NK-92 (cell line): ENCODE results near the gene ALDH7A1.
"Not testable (repeated sequence)": the region's sequence is repeated elsewhere in the genome, so short reads cannot be mapped to it uniquely, and the experiment has no call there.

Experiments used
- DNase-seq: peaks from one replicate; lab custom pipeline; 2025; ENCODE audit not compliant: unreplicated experiment; lab: John Stamatoyannopoulos, UW

Gene ALDH7A1

DNA sequence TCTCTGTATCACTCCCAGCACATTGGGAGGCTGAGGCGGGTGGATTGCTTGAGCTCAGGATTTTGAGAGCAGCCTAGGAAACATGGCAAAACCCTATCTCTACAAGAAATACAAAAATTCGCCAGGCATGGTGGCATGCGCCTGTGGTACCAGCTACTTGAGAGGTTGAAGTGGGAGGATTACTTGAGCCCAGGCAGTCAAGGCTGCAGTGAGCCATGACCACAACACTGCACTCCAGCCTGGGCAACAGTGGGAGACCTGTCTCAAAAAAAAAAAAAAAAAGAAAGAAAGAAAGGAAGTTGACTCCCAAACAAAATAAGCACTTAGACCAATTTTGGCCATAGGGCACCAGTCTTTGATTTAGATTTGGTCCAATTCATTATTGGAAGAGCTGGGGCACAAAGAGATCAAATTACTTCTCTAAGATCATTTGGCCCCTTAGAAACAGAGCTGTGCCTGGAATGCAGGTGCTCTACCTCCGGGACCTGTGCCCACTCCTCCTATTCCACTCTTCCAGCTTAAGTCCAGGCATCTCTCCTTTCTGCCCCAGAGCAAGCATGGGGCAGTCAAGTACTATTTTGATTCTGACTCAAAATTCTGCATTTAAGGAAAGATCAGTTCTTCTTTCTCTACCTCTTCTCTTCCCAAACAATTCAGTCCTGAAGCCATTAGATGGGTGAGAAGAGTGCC, 59.0 kb downstream of the ALDH7A1 start:
- DNase-seq: no peak

DNA sequence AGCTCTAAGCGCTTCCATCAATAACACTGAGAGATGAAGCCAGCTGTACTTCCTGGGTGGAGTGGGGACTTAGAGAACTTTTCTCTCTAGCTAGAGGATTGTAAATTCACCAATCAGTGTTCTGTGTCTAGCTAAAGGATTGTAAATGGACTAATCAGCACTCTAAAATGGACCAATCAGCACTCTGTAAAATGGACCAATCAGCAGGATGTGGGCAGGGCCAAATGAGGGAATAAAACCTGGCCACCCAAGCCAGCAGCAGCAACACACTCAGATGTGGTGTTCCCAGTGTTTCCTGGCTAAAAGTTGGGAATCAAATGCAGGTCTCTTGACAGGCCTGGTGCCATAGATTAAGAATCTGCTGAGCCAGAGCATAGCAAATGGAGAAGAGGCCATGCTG, 60.5 kb downstream of the ALDH7A1 start:
- no peak for DNase-seq

DNA sequence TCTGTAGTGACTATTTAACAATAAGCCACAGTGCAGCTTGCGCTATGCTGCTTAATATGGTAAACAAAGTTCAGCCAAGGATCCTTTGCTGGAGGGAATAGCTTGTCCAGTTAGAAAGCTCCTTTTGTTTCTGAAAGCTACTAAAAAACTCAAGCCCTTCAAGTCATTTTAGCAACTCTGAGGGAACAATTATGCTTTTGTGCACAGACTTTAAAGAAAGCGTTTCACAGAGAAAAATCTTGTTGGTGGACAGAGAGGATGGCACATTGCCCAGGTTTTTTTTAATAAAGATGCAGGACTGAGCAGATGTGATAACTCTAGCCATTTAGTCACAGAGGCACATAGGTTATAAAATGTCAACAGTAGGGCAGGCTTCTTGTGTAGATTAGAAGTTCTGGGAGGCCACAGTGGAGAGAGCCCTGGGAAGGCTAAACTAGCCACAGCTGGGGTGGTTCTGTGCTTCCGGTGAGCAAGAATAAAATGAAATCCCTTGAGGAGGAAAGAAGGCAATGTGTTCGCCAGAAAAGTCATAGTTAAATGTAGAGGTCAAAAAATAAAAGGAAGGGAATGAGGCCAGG, 63.4 kb downstream of the ALDH7A1 start:
- DNase-seq: no peak

DNA sequence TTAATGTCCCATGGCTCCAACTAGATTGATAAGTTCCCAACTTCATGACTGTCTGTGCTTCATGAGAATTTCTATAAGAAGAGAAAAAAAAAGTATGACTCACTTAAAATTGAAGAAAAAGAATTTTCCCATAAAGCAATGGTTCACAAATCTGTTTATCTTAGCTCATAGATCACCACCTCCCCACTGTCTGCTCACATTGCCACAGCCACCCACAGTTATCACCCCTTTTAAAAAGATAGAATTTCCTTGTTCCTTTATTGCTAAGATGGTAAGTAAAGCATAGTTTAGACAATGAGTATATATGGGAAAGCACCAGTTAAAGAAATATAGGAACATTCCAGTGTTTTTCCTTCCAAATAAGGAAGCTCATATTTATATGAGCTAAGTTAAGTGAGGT, 67.1 kb downstream of the ALDH7A1 start:
- no peak for DNase-seq

DNA sequence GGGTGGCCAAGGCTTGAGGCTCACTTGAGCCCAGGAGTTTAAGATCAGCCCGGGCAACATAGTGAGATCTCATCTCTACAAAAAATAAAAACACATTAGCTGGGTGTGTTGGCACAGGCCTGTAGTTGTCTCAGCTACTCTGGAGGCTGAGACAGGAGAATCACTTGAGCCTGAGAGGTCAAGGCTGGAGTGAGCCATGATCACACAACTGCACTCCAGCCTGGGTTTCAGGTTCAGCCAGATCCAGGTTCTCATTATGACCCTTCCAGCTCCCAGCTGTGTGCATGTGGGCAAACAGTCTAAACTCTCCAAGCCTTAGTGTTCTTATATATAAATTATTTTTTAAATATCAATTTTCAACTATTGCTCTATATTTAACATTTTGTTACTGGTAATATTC, 67.9 kb downstream of the ALDH7A1 start:
- DNase-seq: no peak

DNA sequence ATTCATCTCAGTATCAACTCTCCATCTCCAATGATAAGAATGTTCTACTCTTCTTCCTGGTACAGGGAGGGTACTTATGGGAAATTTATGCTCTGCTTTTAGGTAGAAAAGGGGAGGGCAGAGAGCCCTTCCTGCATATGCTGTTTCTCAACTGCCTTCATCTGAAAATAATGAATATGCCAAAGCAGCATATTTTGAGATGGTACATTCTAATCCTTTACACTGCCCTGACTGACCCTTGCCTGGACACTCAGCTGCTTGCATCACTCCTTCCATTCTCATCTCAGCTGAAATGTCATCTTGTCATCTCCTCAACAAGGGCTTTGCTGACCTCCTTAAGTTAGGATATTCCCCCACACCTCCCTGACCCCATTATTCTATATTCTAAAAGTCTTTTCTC, 68.5 kb downstream of the ALDH7A1 start:
- no peak for DNase-seq

DNA sequence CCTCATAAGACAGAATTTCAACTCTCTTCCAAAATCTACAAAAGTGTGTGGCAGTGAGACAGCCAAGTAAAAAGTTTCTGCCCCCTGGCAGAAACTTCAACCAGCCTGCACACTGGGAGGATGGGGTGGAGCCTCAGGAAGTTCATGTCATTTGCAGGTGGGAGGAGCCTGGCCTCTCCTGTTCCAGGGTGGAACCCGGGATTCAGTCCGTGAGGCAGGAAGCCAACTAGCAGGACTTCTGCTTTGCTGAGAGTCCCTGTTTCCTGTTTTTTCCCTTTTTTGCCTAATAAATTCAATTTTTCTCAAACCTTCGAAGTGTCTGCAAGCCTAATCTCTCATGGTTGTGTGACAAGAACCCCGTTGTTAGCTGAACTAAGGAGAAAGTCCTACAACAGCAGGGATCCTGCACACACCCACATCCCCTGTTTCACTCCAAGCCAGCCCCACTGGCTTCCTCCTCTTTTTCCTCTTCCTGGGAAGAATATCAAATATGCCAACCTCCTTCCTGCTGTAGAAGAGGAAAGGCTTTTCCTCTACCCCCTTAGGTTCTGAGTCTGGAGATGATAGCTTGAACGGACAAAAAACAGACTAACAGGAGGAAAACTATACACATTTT, 69.3 kb downstream of the ALDH7A1 start:
- no peak for DNase-seq

DNA sequence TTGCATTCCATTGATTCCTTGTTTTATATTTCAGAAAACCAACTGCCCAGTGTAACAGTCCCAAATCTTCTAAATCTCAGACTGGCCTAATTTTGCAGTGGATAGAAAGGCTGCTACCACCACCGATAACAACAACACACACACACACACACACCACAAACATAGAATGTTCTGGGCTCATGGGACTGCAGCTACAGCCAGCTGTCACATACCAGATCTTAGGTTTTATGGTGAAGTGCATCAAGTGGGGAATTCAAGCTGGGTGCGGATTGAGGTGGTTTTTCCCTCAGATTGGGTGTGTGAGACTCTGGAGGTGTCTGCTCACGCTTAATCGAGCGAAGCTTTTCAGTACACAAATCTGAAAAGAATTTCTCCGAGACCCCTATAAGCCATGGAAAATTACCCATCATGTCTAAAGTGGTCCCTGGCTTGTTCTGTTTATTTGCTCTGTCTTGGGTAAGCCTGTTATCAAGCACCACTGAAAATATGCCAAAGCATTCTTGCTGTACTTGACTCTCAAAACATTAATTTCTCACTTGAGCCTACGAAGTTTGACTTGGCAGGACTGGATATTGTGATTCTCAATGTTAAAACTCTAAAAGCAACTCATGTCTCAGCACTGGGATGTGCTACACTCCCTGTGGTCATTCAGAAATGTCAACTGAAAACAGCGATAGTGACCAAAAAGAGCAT, 71.1 kb downstream of the ALDH7A1 start:
- DNase-seq: no peak

DNA sequence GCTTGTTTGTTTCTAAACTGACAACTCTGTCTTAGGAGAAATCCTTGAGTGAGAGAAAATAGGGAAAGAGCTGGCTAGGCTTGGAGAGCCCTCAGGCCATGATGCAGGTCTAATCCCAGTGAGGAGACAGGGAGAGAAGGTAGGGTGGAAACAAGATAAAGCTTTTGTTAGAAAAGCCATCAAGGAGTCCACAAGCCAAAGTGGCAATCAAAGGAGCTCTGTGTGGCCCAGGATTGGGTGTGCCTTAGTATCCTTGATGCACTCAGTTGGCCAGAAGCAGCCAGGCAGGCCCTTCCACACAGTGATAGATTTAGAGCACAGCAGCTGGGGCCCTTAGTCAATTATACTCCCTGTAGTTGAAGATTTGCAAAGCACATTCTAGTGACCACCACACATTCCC, 73.9 kb downstream of the ALDH7A1 start:
- no peak for DNase-seq

DNA sequence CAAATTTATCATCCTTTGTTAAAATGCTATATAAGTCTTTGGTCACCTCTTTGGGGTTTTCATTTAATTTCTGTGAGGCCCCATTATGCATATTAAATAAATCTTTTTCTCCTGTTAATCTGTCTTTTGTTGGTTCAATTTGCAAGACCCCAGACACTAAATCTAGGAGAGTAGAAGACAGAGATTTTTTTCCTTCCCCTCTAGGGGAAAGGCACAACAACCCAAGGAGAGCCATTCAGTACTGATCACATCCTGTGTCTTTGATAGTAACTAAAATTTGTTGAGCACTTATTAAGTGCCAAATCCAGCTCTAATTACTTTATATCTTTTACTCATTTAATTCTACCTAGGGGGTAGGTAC, 74.4 kb downstream of the ALDH7A1 start:
- no peak for DNase-seq

DNA sequence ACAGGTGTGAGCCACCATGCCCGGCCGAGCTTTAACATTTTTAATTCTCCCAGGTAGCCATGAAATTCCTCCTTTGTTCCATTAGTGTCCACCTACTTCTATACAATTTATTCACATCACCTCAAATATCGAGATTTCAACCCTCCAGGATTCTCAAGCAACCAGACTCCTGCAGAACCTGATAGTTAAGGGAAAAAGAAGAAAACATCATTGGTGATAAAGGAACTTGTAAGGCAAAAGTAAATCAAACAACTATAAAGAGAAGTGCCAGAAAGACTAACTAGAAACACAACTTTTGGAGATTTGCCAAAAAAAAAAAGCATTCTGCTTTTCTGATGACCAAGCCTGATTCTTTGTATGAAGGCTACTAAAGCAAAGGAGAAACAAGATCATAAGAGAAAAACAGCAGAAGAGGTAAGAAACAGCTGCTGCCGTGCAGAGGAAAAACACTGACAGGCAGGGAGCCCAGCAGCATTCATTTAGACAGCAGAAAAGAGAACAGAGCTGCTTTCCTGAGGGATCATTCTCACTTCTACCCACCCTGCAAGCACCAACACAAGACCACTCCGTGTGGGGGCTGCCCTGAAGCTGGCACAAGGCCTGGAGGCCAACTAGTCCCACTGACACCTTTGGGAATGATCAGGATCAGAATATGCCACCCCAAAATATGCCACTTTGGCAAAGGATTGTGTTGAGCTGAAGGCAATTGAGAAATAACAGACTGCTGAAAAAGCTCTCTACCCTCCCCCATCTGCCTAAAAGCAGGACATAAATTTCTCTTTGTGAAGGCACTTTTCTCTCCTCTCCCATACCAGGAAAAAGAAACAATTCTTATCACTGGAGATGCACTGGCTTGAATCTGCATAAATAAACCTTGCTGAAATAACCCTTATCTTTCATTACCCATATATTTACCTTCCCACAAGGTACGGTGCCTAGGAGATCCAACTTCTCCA, 75.1 kb downstream of the ALDH7A1 start:
- DNase-seq: no peak

DNA sequence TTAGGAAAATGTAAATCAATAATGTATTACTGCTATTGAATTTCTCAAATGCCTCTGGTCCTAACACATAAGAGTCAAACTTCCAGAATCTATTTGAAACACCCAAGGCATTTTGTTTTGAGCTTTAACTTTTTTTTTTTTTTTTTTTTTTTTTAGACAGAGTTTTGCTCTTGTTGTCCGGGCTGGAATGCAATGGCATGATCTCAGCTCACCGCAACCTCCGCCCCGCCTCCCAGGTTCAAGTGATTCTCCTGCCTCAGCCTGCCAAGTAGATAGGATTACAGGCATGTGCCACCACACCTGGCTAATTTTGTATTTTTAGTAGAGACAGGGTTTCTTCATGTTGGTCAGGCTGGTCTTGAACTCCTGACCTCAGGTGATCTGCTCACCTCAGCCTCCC, 75.8 kb downstream of the ALDH7A1 start:
- not testable (repeated sequence) for DNase-seq

DNA sequence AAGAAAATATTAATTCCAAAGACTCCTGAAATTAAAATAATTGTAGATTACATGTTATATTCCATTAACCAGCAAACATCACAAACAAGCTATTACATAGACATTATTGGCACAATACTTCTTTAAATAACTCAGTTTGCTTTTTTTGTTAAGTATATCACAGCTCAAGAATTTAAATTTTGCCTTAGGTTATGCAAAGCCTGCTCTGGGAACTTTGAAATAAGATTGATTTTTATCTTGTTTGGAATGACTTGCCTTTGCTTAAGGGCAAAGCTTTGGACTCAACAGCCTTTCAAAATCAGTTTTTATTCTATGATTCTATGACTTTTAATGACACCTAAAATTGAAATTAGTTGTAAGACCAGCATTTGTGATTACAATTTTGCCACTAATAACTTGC, 78.2 kb downstream of the ALDH7A1 start:
- no peak for DNase-seq

DNA sequence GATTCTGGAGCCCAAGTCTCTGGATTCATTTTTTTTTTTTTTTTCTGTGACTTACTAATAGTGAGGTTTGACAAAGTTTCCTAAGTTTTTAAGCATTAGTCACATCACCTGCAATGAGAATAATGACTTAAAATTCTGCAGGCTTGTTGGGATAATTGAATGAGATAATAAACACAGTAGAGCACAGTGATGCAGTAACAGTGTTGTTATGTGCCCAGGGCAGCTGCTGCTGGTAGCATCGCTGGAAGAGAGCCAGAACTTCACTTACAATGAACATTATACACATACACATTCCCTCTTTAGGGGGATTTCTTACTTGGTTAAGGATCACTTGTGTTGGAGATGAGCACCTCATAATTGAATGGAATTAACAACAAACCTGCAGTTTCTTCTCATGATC, 78.9 kb downstream of the ALDH7A1 start:
- DNase-seq: no peak

DNA sequence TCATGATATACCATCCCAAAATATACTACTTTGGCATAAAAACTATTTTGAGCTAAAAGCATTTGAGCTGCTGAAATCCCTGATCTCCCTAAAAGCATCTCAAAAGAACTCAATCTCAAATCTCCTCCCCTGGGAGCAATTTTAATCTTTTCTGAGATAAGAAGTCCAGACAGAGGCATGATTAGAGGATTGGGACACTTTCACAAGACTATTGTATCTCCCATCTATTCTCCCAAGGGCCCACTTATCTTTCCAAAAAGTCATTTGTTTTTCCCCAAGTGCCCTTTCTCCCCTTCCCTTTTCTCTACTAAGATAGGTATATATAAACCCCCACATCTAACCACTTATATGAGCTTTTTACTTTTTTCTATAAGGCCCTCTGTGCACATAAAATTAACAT, 79.7 kb downstream of the ALDH7A1 start:
- DNase-seq: no peak

DNA sequence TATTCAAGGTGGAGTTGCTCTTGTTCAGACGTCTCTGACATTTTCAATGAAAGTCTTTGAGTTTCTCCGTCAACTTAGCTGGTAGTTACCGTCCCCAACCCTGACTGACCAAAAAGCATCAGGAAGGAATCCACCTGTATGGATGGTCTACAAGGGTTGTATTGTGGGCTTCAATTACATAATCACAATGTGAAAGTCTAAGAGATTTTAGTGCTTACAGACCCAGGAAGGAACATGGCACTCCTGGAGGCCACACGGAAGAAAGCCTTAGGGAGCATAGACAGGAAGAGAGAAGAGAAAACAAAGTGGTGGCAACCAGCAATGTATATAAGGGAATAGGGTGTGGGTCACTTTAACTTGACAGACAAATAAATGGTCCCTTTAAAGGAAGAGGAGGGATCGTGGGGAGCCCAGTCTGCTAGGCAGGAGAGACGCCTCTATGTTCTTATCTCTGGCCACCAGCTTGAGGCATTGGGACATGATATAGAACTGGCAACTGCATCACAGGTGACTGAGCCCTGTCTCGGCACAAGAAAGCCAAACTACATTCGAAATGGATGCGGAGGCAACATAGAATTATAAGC, 80.4 kb downstream of the ALDH7A1 start:
- no peak for DNase-seq

DNA sequence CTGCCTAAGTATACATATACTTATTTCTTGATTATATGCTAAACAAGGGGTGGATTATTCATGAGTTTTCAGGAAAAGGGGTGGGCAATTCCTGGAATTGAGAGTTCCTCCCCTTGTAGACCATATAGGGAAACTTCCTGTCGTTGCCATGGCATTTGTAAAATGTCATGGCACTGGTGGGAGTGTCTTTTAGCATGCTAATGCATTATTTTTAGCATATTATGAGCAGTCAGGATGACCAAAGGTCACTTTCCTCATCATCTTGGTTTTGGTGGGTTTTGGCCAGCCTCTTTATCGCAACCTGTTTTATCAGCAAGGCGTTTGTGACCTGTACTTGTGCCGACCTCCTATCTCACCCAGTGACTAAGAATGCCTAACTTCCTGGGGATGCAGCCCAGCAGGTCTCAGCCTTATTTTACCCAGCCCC, 80.9 kb downstream of the ALDH7A1 start:
- DNase-seq: no peak

DNA sequence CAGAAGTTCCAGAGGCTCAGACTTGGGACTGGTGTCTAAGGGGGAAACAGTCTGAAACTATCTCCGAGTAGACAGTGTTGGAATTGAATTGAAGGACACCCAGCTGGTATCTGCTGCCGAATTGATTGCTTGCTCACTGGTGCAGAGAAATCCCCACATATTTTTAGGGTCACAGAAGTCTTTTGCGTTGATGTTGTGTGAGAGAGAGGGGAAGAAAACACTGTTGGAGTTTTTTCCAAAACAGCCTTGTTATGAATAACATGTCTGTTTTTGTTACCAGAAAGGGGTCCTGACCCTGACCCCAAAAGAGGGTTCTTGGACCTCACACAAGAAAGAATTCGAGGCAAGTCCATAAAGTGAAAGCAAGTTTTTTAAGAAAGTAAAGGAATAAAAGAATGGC, 81.3 kb downstream of the ALDH7A1 start:
- DNase-seq: no peak

DNA sequence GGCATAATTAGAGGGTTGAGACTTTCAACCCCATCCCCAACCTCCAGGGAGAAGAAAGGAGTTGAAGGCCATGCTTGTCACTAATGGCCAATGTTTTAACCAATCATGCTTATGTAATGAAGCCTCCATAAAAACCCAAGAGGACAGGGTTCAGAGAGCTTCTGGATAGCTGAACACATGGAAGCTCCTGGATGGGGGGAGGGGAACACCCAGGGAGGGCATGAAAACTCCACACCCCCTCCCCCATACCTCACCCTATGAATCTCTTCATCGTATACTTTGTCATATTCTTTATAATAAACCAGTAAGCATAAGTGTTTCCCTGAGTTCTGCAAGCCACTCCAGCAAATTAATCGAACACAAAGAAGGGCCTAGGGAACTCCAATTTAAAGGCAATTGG, 81.7 kb downstream of the ALDH7A1 start:
- no peak for DNase-seq

DNA sequence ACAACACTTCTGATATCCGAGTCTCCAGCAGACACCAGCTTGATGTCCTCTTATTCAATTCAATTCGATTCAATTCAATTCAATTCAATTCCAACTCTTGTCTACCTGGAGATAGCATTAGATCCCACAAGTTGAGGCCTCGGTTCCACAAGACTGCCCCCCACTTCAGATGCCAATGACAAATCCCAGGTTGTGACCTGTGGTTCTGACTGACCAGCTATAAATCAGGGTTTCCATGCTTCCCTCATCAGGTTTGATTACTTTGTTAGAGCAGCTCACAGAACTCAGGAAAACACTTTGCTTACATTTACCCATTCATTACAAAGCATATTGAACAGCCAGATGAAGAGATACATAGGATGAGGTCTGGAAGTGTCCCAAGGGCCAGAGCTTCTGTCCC, 82.6 kb downstream of the ALDH7A1 start:
- DNase-seq: no peak

DNA sequence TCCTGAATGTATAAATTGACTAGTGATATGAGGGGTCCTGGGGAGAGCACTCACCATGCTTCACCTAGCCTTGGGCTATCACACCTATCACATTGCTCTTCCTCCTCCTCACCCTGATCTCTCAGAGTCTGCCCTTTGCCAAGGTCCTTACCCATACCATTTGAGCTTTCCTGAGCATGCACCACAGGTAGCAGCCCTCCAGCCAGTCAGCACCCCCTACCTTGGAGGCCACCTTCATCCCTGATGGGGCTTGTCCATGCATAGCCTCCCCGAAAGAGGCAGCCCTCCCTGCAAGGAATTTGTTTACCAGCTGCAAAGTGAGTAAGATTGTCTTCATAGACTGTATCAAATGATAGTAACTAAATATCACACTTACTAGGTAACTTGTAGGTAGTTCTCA, 83.1 kb downstream of the ALDH7A1 start:
- no peak for DNase-seq
